Erythroblast (primary cell): Measurements from ENCODE around the gene PLAAT5.

Experiments
- GATA1 ChIP-seq: IDR thresholded peaks from 2 replicates; pipeline ENCODE4 v1.6.1; 2011; ENCODE audit warnings: low read depth, mild to moderate bottlenecking, control low read depth, low read length, moderate library complexity
- POLR2A ChIP-seq: IDR thresholded peaks from 2 replicates; pipeline ENCODE4 v1.6.1; 2011; ENCODE audit warnings: mild to moderate bottlenecking, low read length

GRCh38 chr11:63532117-63532516, 41.1 kb upstream of the PLAAT5 start:
- no peak for TF ChIP-seq POLR2A
- TF ChIP-seq GATA1 = no peak
